CD1c-positive myeloid dendritic cell (primary cell): ENCODE results near the gene HOXB5.

ENCODE experiments used
- DNase-seq: peaks from one replicate; pipeline ENCODE4 v3.0.0-alpha.2; 2016; ENCODE audit errors: extremely low spot score

Gene HOXB5

GRCh38 chr17:48615963-48616716, 22.6 kb upstream of the HOXB5 start:
- DNase-seq, result no peak

GRCh38 chr17:48615047-48615962, 21.7 kb upstream of the HOXB5 start, which contains the start of gene HOXB8:
HOXB8 (minus strand) TSS chr17:48615292; CDS start chr17:48614704, 588 bp downstream.
- DNase-seq, result no peak

- DNase-seq, result no peak
Observed at GRCh38 chr17:48613862-48614694, 20.5 kb upstream of the HOXB5 start.

- DNase-seq, result peak; percentile 51
Observed at GRCh38 chr17:48612854-48613691, 19.5 kb upstream of the HOXB5 start.

GRCh38 chr17:48612456-48612853, 18.9 kb upstream of the HOXB5 start:
- no peak for DNase-seq

GRCh38 chr17:48611681-48612455, 18.3 kb upstream of the HOXB5 start:
- DNase-seq, result no peak

GRCh38 chr17:48611213-48611612, 17.6 kb upstream of the HOXB5 start:
- peak; percentile 52 for DNase-seq

- DNase-seq, result peak; percentile 32
Observed at GRCh38 chr17:48610282-48611211, 17.0 kb upstream of the HOXB5 start, which contains the start of gene HOXB7. HOXB7 (minus strand) TSS chr17:48611017; CDS start chr17:48610918, 99 bp downstream.

GRCh38 chr17:48609759-48610281, 16.2 kb upstream of the HOXB5 start:
- DNase-seq, result no peak

GRCh38 chr17:48609033-48609432, 15.5 kb upstream of the HOXB5 start:
- no peak for DNase-seq

- DNase-seq, result no peak
Observed at GRCh38 chr17:48608494-48608834, 14.9 kb upstream of the HOXB5 start.

- DNase-seq, result no peak
Observed at GRCh38 chr17:48606892-48607614, 13.5 kb upstream of the HOXB5 start.

GRCh38 chr17:48605991-48606891, 12.7 kb upstream of the HOXB5 start:
- DNase-seq, result no peak

GRCh38 chr17:48605409-48605919, 11.9 kb upstream of the HOXB5 start:
- DNase-seq, result no peak

GRCh38 chr17:48604770-48605329, 11.3 kb upstream of the HOXB5 start, which contains the start of gene HOXB6:
HOXB6 (minus strand) TSS chr17:48604986; CDS start chr17:48598150, 6,836 bp downstream.
- DNase-seq, result no peak
